GM12878 (cell line): ENCODE results near the gene PRRC2A. TPM values are rescaled to one million over a fixed set of nuclear protein-coding genes. Genes with fewer than 3 reads are reported as not detected.

Experiments
- BMI1 ChIP-seq: fragments of 450-650 bp; IDR thresholded peaks from 2 replicates; pipeline ENCODE4 v1.6.1; 2016; ENCODE audit warnings: mild to moderate bottlenecking, moderate library complexity, borderline replicate concordance
- CREM ChIP-seq: IDR thresholded peaks from 2 replicates; pipeline ENCODE4 v1.6.1; 2014; ENCODE audit warnings: antibody characterized with exemption, low read depth
- CTCF ChIP-seq, 3 experiments: IDR thresholded peaks in 2 of 3; conservative IDR thresholded peaks in 1 of 3; 2 replicates each; pipeline ENCODE4 v1.5.1; 2011; ENCODE audit warnings: low read depth in 3 of 3, low read length in 3 of 3, mild to moderate bottlenecking in 3 of 3, control low read depth in 2 of 3, moderate library complexity in 2 of 3, inconsistent platforms in 1 of 3, mixed read lengths in 1 of 3; ENCODE audit not compliant: control insufficient read depth in 2 of 3, insufficient read depth in 1 of 3; ENCODE audit errors: extremely low read depth in 1 of 3
- E2F8 ChIP-seq: fragments of 450-650 bp; IDR thresholded peaks from 2 replicates; pipeline ENCODE4 v1.6.1; 2018; ENCODE audit warnings: mild to moderate bottlenecking, low read depth, moderate library complexity; ENCODE audit not compliant: partially characterized antibody
- EP300 ChIP-seq, 2 experiments: fragments of 150-350 bp in 1 of 2; IDR thresholded peaks; 2 replicates each; pipeline ENCODE4 v1.6.1; 2011 to 2012; ENCODE audit warnings: low read depth in 2 of 2, low read length in 2 of 2, borderline replicate concordance in 1 of 2, improper control_type of control experiment in 1 of 2, inconsistent platforms in 1 of 2; ENCODE audit not compliant: control insufficient read depth in 1 of 2
- ETV6 ChIP-seq, 2 experiments: fragments of 450-650 bp in 1 of 2; IDR thresholded peaks in 1 of 2; conservative IDR thresholded peaks in 1 of 2; 2 replicates each; pipeline ENCODE4 v1.6.1; 2014; ENCODE audit warnings: antibody characterized with exemption in 1 of 2, borderline replicate concordance in 1 of 2, low read depth in 1 of 2, mild to moderate bottlenecking in 1 of 2, moderate library complexity in 1 of 2
- HSF1 ChIP-seq: fragments of 150-350 bp; IDR thresholded peaks from 2 replicates; pipeline ENCODE4 v1.6.1; 2014; ENCODE audit warnings: mild to moderate bottlenecking, low read depth, low read length
- MEF2A ChIP-seq: IDR thresholded peaks from 2 replicates; pipeline ENCODE4 v1.6.1; 2011; ENCODE audit warnings: low read depth, mild to moderate bottlenecking, low read length, moderate library complexity; ENCODE audit not compliant: insufficient read depth
- MXI1 ChIP-seq: fragments of 150-350 bp; IDR thresholded peaks from 2 replicates; pipeline ENCODE4 v1.6.1; 2011; ENCODE audit warnings: low read depth, mild to moderate bottlenecking, inconsistent platforms, low read length, improper control_type of control experiment
- PBX3 ChIP-seq: IDR thresholded peaks from 2 replicates; pipeline ENCODE4 v1.6.1; 2011; ENCODE audit warnings: mild to moderate bottlenecking, low read depth, low read length, moderate library complexity; ENCODE audit not compliant: insufficient replicate concordance
- PRDM15 ChIP-seq: fragments of 450-650 bp; formaldehyde crosslinking; IDR thresholded peaks from 2 replicates; pipeline ENCODE4 v1.4.0; 2020; ENCODE audit warnings: mild to moderate bottlenecking, moderate library complexity
- SMAD5 ChIP-seq: IDR thresholded peaks from 2 replicates; pipeline ENCODE4 v1.6.1; 2016; ENCODE audit warnings: antibody characterized with exemption, low read depth
- SMC3 ChIP-seq: IDR thresholded peaks from 2 replicates; pipeline ENCODE4 v1.6.1; 2011; ENCODE audit warnings: low read length, improper control_type of control experiment, borderline replicate concordance
- SREBF1 ChIP-seq: IDR thresholded peaks from 2 replicates; pipeline ENCODE4 v1.6.1; 2012; ENCODE audit warnings: mild to moderate bottlenecking, low read length
- TCF12 ChIP-seq: IDR thresholded peaks from 2 replicates; pipeline ENCODE4 v1.6.1; 2011; ENCODE audit warnings: low read depth, mild to moderate bottlenecking, low read length
- polyA plus RNA-seq, 11 experiments: library from polyadenylated mRNA; depleted of rRNA in 4 of 11; unstranded in 6 of 11; stranded (reverse) in 5 of 11; fragments of >200 nt; fragmentation: Nextera tagmentation in 4 of 11; fragmentation: Illumina TruSeq in 1 of 11; extraction: Ambion mirVana in 4 of 11; extraction: Trizol in 1 of 11; gene quantifications; 1 replicate in 1 of 11; 2 replicates in 10 of 11; pipeline versions ENCODE4 v1.2.1 to v1.2.3, GENCODE V29; 2011 to 2016; ENCODE audit warnings: inconsistent platforms in 2 of 11, missing spikeins in 2 of 11, low read depth in 1 of 11
- total RNA-seq, 4 experiments: library from RNA; depleted of rRNA in 3 of 4; stranded (reverse); fragments of >200 nt in 3 of 4; fragmentation: Illumina TruSeq in 1 of 4; extraction: Trizol in 1 of 4; gene quantifications; 2 replicates each; pipeline versions ENCODE4 v1.2.1 to v1.2.3, GENCODE V29; 2013 to 2021

The PRRC2A gene
- total and polyA plus RNA-seq, 10 of the 15 experiments (the other 5 are each of a cell fraction or from before 2014, with no cell fraction given), result 0.40 to 244 (median 61.3) TPM

GRCh38 chr6:31574106-31575061, 46.1 kb upstream of the PRRC2A start (continued):
- TF ChIP-seq E2F8 (no peak), SREBF1 (no peak), TCF12 (0 out of 2 replicates have a peak, but pooled peaks have one; percentile 14), CTCF (IDR thresholded peaks at IDR 0.05 in 2 of 3, conservative IDR thresholded peaks at IDR 0.05 in 1 of 3; ENCODE audit: control insufficient read depth in 2 of 3, extremely low read depth in 1 of 3, insufficient read depth in 1 of 3, low read depth in 3 of 3, low read length in 3 of 3) (peak in 2 of 3 experiments; percentile 20 to 28; a peak in 3 of 6 replicates), PRDM15 (no peak), SMAD5 (no peak), ETV6 (conservative IDR thresholded peaks at IDR 0.05 in 1 of 2, IDR thresholded peaks at IDR 0.05 in 1 of 2; ENCODE audit: borderline replicate concordance in 1 of 2, low read depth in 1 of 2) (peak in 1 of 2 experiments; percentile 17; a peak in 1 of 4 replicates), EP300 (IDR thresholded peaks at IDR 0.05; ENCODE audit: borderline replicate concordance in 1 of 2, control insufficient read depth in 1 of 2, low read depth in 2 of 2, low read length in 2 of 2) (no peak), MXI1 (no peak), MEF2A (0 out of 2 replicates have a peak, but pooled peaks have one; percentile 8), HSF1 (no peak), BMI1 (no peak), CREM (peak; percentile 37; the same call in 1 of the 2 replicates), SMC3 (0 out of 2 replicates have a peak, but pooled peaks have one; percentile 7), PBX3 (peak; percentile 1)
